Measurements from ENCODE around the gene SMARCA4. TPM values are rescaled to one million over a fixed set of nuclear protein-coding genes. Genes with fewer than 3 reads are reported as not detected.

SMARCA4 gene
- total RNA-seq, 2 experiments from 2014 or later = 102 to 116 TPM

- intact Hi-C loops (cut with DNase I, micrococcal nuclease) = no loop called here
- no peak overlapping the region for H3K27ac Mint-ChIP-seq
- ChIA-PET POLR2A (interaction anchor here (1.3 kb wide), 1 partner anchor 29 kb away, joined by 3 read pairs; no protein-coding TSS in a partner anchor), CTCF (no interaction called here)
- peaks cover 6% of the 10 kb centered on the region for H3K36me3 Mint-ChIP-seq (ENCODE audit: low read depth)
- H3K4me1 Mint-ChIP-seq = no peaks in the 10 kb centered on the region
- H3K9me3 Mint-ChIP-seq (ENCODE audit: low read depth) = no peaks in the 10 kb centered on the region
- H3K4me3 Mint-ChIP-seq = no peak overlapping the region
- DNase-seq = no peak
- H3K27me3 Mint-ChIP-seq = no peaks in the 10 kb centered on the region
- no peak for ATAC-seq
Observed at GRCh38 chr19:10921199-10921909, 39.5 kb upstream of the SMARCA4 start.

GRCh38 chr19:10921910-10922637 lies 38.8 kb upstream of the SMARCA4 start:
- H3K4me1 Mint-ChIP-seq = no peaks in the 10 kb centered on the region
- H3K4me3 Mint-ChIP-seq = no peak overlapping the region
- ChIA-PET POLR2A (interaction anchor here (1.3 kb wide), 1 partner anchor 29 kb away, joined by 3 read pairs; no protein-coding TSS in a partner anchor), CTCF (interaction anchor here (0.7 kb wide), 1 partner anchor 57 kb away, joined by 3 read pairs; no protein-coding TSS in a partner anchor)
- H3K9me3 Mint-ChIP-seq (ENCODE audit: low read depth) = no peaks in the 10 kb centered on the region
- no peak overlapping the region for H3K27ac Mint-ChIP-seq
- intact Hi-C loops (cut with DNase I, micrococcal nuclease) = no loop called here
- H3K27me3 Mint-ChIP-seq = no peaks in the 10 kb centered on the region
- no peak for ATAC-seq
- no peak for DNase-seq
- H3K36me3 Mint-ChIP-seq (ENCODE audit: low read depth) = peaks cover 6% of the 10 kb centered on the region

- Mint-ChIP-seq H3K27ac (no peak overlapping the region), H3K4me3 (no peak overlapping the region), H3K27me3 (no peaks in the 10 kb centered on the region), H3K36me3 (ENCODE audit: low read depth) (peaks cover 6% of the 10 kb centered on the region), H3K4me1 (peaks cover 4% of the 10 kb centered on the region), H3K9me3 (ENCODE audit: low read depth) (no peaks in the 10 kb centered on the region)
- POLR2A ChIA-PET = interaction anchor here (1.3 kb wide), 1 partner anchor 28 kb away, joined by 3 read pairs; no protein-coding TSS in a partner anchor
- ATAC-seq (no peak), DNase-seq (no peak)
- CTCF ChIA-PET = interaction anchor here (0.7 kb wide), 1 partner anchor 58 kb away, joined by 3 read pairs; no protein-coding TSS in a partner anchor
- intact Hi-C loops (cut with DNase I, micrococcal nuclease) = no loop called here
Observed at GRCh38 chr19:10922638-10923014, 38.2 kb upstream of the SMARCA4 start.

- Mint-ChIP-seq H3K36me3 (ENCODE audit: low read depth) (peaks cover 6% of the 10 kb centered on the region), H3K4me3 (no peak overlapping the region), H3K4me1 (peaks cover 9% of the 10 kb centered on the region), H3K27ac (no peak overlapping the region), H3K27me3 (no peaks in the 10 kb centered on the region), H3K9me3 (ENCODE audit: low read depth) (no peaks in the 10 kb centered on the region)
- ChIA-PET CTCF (no interaction called here), POLR2A (no interaction called here)
- DNase-seq (no peak), ATAC-seq (no peak)
- intact Hi-C loops (cut with DNase I, micrococcal nuclease) = no loop called here
Observed at GRCh38 chr19:10923260-10924112, 37.3 kb upstream of the SMARCA4 start.

- POLR2A ChIA-PET = no interaction called here
- Mint-ChIP-seq H3K27ac (peak overlapping the region; percentile 22), H3K27me3 (no peaks in the 10 kb centered on the region), H3K4me1 (peaks cover 12% of the 10 kb centered on the region), H3K4me3 (no peak overlapping the region), H3K36me3 (ENCODE audit: low read depth) (peaks cover 4% of the 10 kb centered on the region), H3K9me3 (ENCODE audit: low read depth) (no peaks in the 10 kb centered on the region)
- ATAC-seq = no peak
- CTCF ChIA-PET = no interaction called here
- no peak for DNase-seq
- intact Hi-C loops (cut with DNase I, micrococcal nuclease) = no loop called here
Observed at GRCh38 chr19:10924597-10924996, 36.2 kb upstream of the SMARCA4 start.

- intact Hi-C loops (cut with DNase I, micrococcal nuclease) = loop anchor here (1.0 to 5.0 kb wide), 9 partner anchors 32 to 507 kb away; partner anchors contain the start of genes CARM1 (in 2 of the 2), ODAD3 (in 1 of the 2), PRKCSH (in 1 of the 2) and TMED1 (in 1 of the 2)
- peak overlapping the region; percentile 90 for H3K4me3 Mint-ChIP-seq
- H3K36me3 Mint-ChIP-seq (ENCODE audit: low read depth) = peaks cover 11% of the 10 kb centered on the region
- peak overlapping the region; percentile 79 for H3K27ac Mint-ChIP-seq
- no peaks in the 10 kb centered on the region for H3K27me3 Mint-ChIP-seq
- H3K9me3 Mint-ChIP-seq (ENCODE audit: low read depth) = no peaks in the 10 kb centered on the region
- peak; percentile 29 for DNase-seq
- ATAC-seq = peak; percentile 1
- ChIA-PET CTCF (interaction anchor here (0.6 to 0.9 kb wide), 2 partner anchors 10 to 996 kb away, joined by 3 read pairs; no protein-coding TSS in a partner anchor), POLR2A (interaction anchor here (0.6 kb wide), 1 partner anchor 9 kb away, joined by 3 read pairs; no protein-coding TSS in a partner anchor)
- peaks cover 21% of the 10 kb centered on the region for H3K4me1 Mint-ChIP-seq
Observed at GRCh38 chr19:10927730-10928562, 32.9 kb upstream of the SMARCA4 start.

- Mint-ChIP-seq H3K4me3 (peak within 1 kb of the TSS; percentile 90), H3K9me3 (ENCODE audit: low read depth) (no peaks in the 10 kb centered on the region), H3K27me3 (no peaks in the 10 kb centered on the region), H3K36me3 (ENCODE audit: low read depth) (peaks cover 11% of the 10 kb centered on the region), H3K4me1 (peaks cover 21% of the 10 kb centered on the region), H3K27ac (peak within 1 kb of the TSS; percentile 79)
- peak; percentile 96 for ATAC-seq
- DNase-seq = peak; percentile 97
- POLR2A ChIA-PET = no interaction called here
- CTCF ChIA-PET = interaction anchor here (0.6 to 2.3 kb wide), 4 partner anchors 10 to 92 kb away, joined by 3 to 12 read pairs (median 3); no protein-coding TSS in a partner anchor
- intact Hi-C loops (cut with DNase I, micrococcal nuclease) = loop anchor here (1.0 to 5.0 kb wide), 9 partner anchors 32 to 507 kb away; partner anchors contain the start of genes CARM1 (in 2 of the 2), ODAD3 (in 1 of the 2), PRKCSH (in 1 of the 2) and TMED1 (in 1 of the 2)
Observed at GRCh38 chr19:10928563-10929401, 32.0 kb upstream of the SMARCA4 start, which contains the start of the genes TIMM29 and YIPF2. TIMM29 (plus strand) TSS chr19:10928811; CDS start chr19:10928823, 12 bp downstream. YIPF2 (minus strand) TSS chr19:10928639; CDS start chr19:10928410, 229 bp downstream.

- ChIA-PET CTCF (interaction anchor here (0.6 to 2.3 kb wide), 6 partner anchors 9 to 93 kb away, joined by 3 to 12 read pairs (median 3); no protein-coding TSS in a partner anchor), POLR2A (no interaction called here)
- peak overlapping the region; percentile 90 for H3K4me3 Mint-ChIP-seq
- intact Hi-C loops (cut with DNase I, micrococcal nuclease) = loop anchor here (2.0 to 5.0 kb wide), 4 partner anchors 57 to 277 kb away; partner anchors contain the start of gene CARM1 (in 1 of the 2)
- peaks cover 21% of the 10 kb centered on the region for H3K4me1 Mint-ChIP-seq
- DNase-seq (no peak), ATAC-seq (no peak)
- H3K9me3 Mint-ChIP-seq (ENCODE audit: low read depth) = no peaks in the 10 kb centered on the region
- no peaks in the 10 kb centered on the region for H3K27me3 Mint-ChIP-seq
- peak overlapping the region; percentile 67 for H3K27ac Mint-ChIP-seq
- peaks cover 11% of the 10 kb centered on the region for H3K36me3 Mint-ChIP-seq (ENCODE audit: low read depth)
Observed at GRCh38 chr19:10929402-10929794, 31.4 kb upstream of the SMARCA4 start.

- intact Hi-C loops (cut with DNase I, micrococcal nuclease) = loop anchor here (2.0 to 5.0 kb wide), 4 partner anchors 37 to 195 kb away; no protein-coding TSS in a partner anchor
- ChIA-PET CTCF (interaction anchor here (0.7 to 3.2 kb wide), 15 partner anchors 17 to 500 kb away, joined by 3 to 16 read pairs (median 4); partner anchors contain the start of genes CCDC159, PRKCSH and TMEM205), POLR2A (no interaction called here)
- Mint-ChIP-seq H3K27me3 (no peaks in the 10 kb centered on the region), H3K4me3 (no peak overlapping the region), H3K36me3 (ENCODE audit: low read depth) (peaks cover 9% of the 10 kb centered on the region), H3K9me3 (ENCODE audit: low read depth) (no peaks in the 10 kb centered on the region), H3K4me1 (peaks cover 5% of the 10 kb centered on the region), H3K27ac (no peak overlapping the region)
- DNase-seq (no peak), ATAC-seq (no peak)
Observed at GRCh38 chr19:10935371-10936059, 25.3 kb upstream of the SMARCA4 start.
